HL-60 (cell line): ENCODE results near the gene GPR37.

Experiments
- GABPA ChIP-seq: IDR thresholded peaks from 2 replicates; pipeline ENCODE4 v1.6.1; 2012; ENCODE audit warnings: low read depth
- POLR2AphosphoS5 ChIP-seq: IDR thresholded peaks from 2 replicates; pipeline ENCODE4 v1.6.1; 2012; ENCODE audit warnings: low read depth
- SPI1 ChIP-seq: IDR thresholded peaks from 2 replicates; pipeline ENCODE4 v1.6.1; 2012; ENCODE audit warnings: low read depth, mild to moderate bottlenecking, borderline replicate concordance
- TF ChIP-seq, protein P1 (sequence below): IDR thresholded peaks from one replicate; pipeline ENCODE4 v1.5.1; 2011; ENCODE audit warnings: low read length, control low read depth, inconsistent platforms; ENCODE audit not compliant: insufficient read depth
- TF ChIP-seq, protein P2 (sequence below): IDR thresholded peaks from 2 replicates; pipeline ENCODE4 v1.6.1; 2012; ENCODE audit warnings: low read depth; ENCODE audit not compliant: insufficient replicate concordance

DNA sequence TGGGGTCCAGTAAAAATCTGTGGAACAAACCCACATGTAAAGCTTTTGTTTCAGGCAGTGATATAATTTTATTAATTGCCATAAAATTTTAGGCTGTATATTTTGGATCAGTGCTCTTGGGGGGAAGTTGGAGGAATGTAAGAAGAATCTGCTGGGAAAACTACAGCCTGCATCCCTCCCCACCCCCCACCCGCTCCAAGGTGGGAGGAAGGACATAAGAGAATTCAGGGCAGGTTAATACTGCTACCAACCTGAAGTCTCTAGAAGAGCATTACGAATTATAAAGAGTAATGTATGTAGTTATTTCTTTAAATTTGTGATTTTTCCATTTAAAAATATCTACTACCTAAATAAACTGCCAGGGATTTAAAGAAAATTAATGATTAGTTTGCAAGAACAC, 47.2 kb upstream of the GPR37 start:
- TF ChIP-seq, protein P1, sequence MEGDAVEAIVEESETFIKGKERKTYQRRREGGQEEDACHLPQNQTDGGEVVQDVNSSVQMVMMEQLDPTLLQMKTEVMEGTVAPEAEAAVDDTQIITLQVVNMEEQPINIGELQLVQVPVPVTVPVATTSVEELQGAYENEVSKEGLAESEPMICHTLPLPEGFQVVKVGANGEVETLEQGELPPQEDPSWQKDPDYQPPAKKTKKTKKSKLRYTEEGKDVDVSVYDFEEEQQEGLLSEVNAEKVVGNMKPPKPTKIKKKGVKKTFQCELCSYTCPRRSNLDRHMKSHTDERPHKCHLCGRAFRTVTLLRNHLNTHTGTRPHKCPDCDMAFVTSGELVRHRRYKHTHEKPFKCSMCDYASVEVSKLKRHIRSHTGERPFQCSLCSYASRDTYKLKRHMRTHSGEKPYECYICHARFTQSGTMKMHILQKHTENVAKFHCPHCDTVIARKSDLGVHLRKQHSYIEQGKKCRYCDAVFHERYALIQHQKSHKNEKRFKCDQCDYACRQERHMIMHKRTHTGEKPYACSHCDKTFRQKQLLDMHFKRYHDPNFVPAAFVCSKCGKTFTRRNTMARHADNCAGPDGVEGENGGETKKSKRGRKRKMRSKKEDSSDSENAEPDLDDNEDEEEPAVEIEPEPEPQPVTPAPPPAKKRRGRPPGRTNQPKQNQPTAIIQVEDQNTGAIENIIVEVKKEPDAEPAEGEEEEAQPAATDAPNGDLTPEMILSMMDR, result no peak
- no peak for TF ChIP-seq GABPA
- TF ChIP-seq, protein P2, sequence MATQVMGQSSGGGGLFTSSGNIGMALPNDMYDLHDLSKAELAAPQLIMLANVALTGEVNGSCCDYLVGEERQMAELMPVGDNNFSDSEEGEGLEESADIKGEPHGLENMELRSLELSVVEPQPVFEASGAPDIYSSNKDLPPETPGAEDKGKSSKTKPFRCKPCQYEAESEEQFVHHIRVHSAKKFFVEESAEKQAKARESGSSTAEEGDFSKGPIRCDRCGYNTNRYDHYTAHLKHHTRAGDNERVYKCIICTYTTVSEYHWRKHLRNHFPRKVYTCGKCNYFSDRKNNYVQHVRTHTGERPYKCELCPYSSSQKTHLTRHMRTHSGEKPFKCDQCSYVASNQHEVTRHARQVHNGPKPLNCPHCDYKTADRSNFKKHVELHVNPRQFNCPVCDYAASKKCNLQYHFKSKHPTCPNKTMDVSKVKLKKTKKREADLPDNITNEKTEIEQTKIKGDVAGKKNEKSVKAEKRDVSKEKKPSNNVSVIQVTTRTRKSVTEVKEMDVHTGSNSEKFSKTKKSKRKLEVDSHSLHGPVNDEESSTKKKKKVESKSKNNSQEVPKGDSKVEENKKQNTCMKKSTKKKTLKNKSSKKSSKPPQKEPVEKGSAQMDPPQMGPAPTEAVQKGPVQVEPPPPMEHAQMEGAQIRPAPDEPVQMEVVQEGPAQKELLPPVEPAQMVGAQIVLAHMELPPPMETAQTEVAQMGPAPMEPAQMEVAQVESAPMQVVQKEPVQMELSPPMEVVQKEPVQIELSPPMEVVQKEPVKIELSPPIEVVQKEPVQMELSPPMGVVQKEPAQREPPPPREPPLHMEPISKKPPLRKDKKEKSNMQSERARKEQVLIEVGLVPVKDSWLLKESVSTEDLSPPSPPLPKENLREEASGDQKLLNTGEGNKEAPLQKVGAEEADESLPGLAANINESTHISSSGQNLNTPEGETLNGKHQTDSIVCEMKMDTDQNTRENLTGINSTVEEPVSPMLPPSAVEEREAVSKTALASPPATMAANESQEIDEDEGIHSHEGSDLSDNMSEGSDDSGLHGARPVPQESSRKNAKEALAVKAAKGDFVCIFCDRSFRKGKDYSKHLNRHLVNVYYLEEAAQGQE, result no peak
- no peak for TF ChIP-seq POLR2AphosphoS5
- no peak for TF ChIP-seq SPI1
